GM10266 (cell line): ENCODE measurements around the gene CITED2.

Experiments used
- DNase-seq: peaks from one replicate; pipeline ENCODE4 v3.0.0; 2012; ENCODE audit errors: extremely low spot score
- TF ChIP-seq, protein P1 (sequence below): IDR thresholded peaks from 2 replicates; pipeline ENCODE4 v1.5.1; 2012; ENCODE audit warnings: mild to moderate bottlenecking, low read depth; ENCODE audit not compliant: control insufficient read depth, insufficient read depth; ENCODE audit errors: missing control alignments

Gene CITED2

DNA sequence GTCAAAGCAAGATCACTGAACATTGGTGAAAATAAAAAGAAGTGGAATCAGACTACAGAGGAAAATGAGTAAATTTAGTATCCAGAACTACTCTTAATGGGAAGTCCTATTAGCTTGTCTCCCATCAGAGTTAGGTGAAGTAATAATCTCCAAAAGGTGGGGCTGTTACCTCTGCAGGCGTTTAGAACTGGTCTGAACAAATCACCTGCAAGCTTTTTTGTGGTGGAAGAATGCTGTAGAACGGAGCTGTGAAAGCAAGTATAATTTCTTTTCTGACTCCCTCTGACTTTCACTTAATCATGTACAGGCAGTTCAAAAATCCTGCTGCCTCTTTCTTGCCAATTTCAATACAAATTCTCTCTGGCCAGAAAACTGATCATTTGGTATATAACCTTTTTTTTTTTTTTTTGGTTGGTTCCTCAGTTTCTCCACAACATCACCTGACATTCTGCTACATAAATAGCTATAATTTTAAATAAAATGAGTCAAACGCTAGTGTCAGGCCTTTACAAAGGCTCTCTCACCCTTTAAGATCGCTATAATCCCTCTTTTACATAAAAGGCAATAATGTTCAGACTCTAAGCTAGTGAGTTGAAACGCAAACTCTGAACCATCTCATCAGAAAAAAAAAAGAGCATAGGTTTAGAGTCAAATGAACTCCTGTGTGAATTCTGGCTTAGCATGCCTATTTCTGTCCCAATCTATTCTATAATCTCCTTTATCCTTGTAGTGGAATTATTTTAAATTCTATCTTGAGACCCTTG, 38.8 kb downstream of the CITED2 start:
- no peak for DNase-seq
- TF ChIP-seq, protein P1, sequence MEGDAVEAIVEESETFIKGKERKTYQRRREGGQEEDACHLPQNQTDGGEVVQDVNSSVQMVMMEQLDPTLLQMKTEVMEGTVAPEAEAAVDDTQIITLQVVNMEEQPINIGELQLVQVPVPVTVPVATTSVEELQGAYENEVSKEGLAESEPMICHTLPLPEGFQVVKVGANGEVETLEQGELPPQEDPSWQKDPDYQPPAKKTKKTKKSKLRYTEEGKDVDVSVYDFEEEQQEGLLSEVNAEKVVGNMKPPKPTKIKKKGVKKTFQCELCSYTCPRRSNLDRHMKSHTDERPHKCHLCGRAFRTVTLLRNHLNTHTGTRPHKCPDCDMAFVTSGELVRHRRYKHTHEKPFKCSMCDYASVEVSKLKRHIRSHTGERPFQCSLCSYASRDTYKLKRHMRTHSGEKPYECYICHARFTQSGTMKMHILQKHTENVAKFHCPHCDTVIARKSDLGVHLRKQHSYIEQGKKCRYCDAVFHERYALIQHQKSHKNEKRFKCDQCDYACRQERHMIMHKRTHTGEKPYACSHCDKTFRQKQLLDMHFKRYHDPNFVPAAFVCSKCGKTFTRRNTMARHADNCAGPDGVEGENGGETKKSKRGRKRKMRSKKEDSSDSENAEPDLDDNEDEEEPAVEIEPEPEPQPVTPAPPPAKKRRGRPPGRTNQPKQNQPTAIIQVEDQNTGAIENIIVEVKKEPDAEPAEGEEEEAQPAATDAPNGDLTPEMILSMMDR = no peak

DNA sequence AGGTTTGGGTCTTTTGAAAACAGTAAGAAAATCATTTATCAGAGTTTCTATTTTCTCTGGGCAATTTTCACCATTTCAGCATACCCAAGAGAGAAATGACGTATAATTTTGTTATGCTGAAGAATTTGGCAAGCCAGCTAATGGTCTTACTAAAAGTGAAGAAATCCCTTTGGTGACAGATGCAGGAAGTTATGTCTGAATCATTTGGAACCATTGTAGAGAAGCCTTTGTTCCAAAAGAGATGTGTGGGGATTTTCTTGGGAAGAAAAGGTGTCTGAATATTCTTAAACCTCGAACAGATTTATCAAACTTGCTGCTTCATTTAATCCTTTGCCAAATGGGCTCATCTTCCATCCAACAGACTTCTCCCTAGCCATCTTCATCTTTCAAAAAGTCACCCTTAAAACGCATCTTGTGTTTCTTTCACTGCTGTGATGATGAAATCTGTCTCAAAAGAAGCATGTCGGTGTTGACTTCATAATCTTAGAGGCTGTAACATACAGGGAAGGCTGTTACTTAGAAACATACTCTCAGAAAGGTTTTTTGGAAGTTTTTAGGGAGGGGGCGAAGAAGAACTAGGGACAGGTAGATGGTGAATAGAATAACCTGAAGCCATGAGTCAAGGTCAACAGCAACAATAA, 39.5 kb downstream of the CITED2 start:
- DNase-seq = no peak
- TF ChIP-seq, protein P1 = no peak

- DNase-seq = no peak
- TF ChIP-seq, protein P1 = no peak
Measured at GRCh38 chr6:139330826-139331500, 43.5 kb downstream of the CITED2 start.

DNA sequence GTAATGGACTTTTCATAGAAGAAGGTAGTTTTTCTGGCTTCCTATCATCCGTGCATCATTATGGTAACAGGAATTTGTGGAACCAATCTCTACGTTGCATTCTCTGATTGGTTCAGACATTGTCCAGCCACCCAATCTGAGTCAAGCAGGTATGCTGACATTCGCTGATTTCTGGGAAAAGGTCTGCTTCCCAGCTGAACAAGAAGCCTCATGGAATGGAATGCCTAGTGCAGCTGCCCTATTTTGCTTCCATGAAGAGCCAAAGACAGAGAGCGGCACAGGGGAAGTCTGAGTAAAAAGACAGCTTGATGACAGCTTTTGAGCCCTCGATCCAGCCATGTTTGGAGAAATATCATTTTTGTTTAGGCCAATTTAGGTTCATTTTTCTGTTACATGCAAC, 44.1 kb downstream of the CITED2 start:
- TF ChIP-seq, protein P1 = no peak
- DNase-seq = no peak

DNA sequence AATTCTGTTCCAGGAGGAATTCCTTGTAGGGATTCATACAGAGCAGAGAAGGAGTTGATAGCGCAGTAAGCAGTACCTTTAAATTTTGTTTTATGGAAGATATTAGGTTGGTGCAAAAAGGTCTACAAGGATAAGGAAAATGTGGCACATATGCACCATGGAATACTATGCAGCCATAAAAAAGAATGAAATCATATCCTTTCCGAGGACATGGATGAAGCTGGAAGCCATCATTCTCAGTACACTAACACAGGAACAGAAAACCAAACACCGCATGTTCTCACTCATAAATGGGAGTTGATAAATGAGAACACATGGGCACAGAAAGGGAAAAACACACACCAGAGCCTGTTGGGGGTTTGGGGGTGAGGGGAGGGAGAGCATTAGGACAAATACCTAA, 45.2 kb downstream of the CITED2 start:
- TF ChIP-seq, protein P1 = no peak
- DNase-seq = no peak

DNA sequence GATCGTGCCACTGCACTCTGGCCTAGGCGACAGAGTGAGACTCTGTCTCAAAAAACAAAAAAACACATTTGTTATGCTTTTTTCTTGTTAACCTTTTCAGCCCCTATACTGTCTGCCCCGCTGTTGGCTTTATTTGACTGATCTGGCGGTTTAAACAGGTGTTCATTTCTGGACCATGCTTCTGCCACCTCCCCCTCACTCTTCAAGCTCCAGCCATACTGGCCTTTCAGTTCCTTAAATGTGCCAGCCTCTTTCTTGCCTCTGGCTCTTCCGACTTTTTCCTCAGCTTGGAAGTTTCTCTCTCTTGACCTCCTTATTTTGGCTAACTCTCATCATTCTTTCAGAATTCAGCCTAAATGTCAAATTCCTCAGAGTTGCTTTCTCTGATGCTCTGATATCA, 47.4 kb downstream of the CITED2 start:
- TF ChIP-seq, protein P1 = no peak
- no peak for DNase-seq

GRCh38 chr6:139325686-139326085, 48.8 kb downstream of the CITED2 start:
- TF ChIP-seq, protein P1 = no peak
- no peak for DNase-seq
